GM23338 (cell line): ENCODE measurements around the gene ELFN2. TPM values are rescaled to one million over a fixed set of nuclear protein-coding genes. Genes with fewer than 3 reads are reported as not detected.

Experiments
- ATAC-seq: fragments of 200-7000 bp; cut with Tn5 transposase; 3 replicates; pipeline ENCODE4 v1.9.1; 2020
- DNase-seq: peaks from one replicate; pipeline ENCODE4 v3.0.0-alpha.2; 2015; ENCODE audit warnings: low spot score
- H2AFZ ChIP-seq: fragments of 200-600 bp; sonication (generic); 2 replicates; pipeline ENCODE4 v1.8.0; 2016; ENCODE audit warnings: antibody characterized with exemption, mild to moderate bottlenecking, moderate library complexity
- H3F3A ChIP-seq: fragments of 200-600 bp; sonication (generic); replicated peaks from 2 replicates; pipeline ENCODE4 v1.8.0; 2017; ENCODE audit warnings: antibody characterized with exemption, mixed run types, low read depth
- H3K27ac ChIP-seq: fragments of 200-600 bp; sonication (generic); 2 replicates; pipeline ENCODE4 v1.6.1; 2016; ENCODE audit warnings: low read depth
- H3K27me3 ChIP-seq: fragments of 200-600 bp; sonication (generic); 2 replicates; pipeline ENCODE4 v1.8.0; 2016; ENCODE audit warnings: mild to moderate bottlenecking, mixed run types, moderate library complexity; ENCODE audit not compliant: insufficient read depth
- H3K36me3 ChIP-seq: fragments of 200-600 bp; sonication (generic); 2 replicates; pipeline ENCODE4 v1.8.0; 2016; ENCODE audit warnings: mild to moderate bottlenecking; ENCODE audit not compliant: insufficient read depth
- H3K4me1 ChIP-seq: fragments of 200-600 bp; sonication (generic); 2 replicates; pipeline ENCODE4 v1.8.0; 2016; ENCODE audit warnings: mild to moderate bottlenecking, moderate library complexity; ENCODE audit not compliant: insufficient read depth
- H3K4me2 ChIP-seq: fragments of 200-600 bp; sonication (generic); 2 replicates; pipeline ENCODE4 v1.7.1; 2017; ENCODE audit warnings: mixed run types
- H3K4me3 ChIP-seq: fragments of 200-600 bp; sonication (generic); 2 replicates; pipeline ENCODE4 v1.6.1; 2016; ENCODE audit warnings: mixed run types
- H3K79me2 ChIP-seq: fragments of 200-600 bp; sonication (generic); replicated peaks from 2 replicates; pipeline ENCODE4 v1.8.0; 2017; ENCODE audit warnings: mild to moderate bottlenecking; ENCODE audit not compliant: insufficient read depth
- H3K9me2 ChIP-seq: fragments of 200-600 bp; sonication (generic); 2 replicates; pipeline ENCODE4 v1.8.0; 2017; ENCODE audit not compliant: insufficient read depth
- H4K20me1 ChIP-seq: fragments of 200-600 bp; sonication (generic); replicated peaks from 2 replicates; pipeline ENCODE4 v1.8.0; 2017; ENCODE audit warnings: mild to moderate bottlenecking; ENCODE audit not compliant: insufficient read depth
- H3K27ac Mint-ChIP-seq: 2 replicates; pipeline ENCODE4 v1.8.0; 2020; ENCODE audit warnings: inconsistent platforms, mild to moderate bottlenecking, moderate library complexity, mixed read lengths
- H3K27me3 Mint-ChIP-seq: 3 replicates; pipeline ENCODE4 v1.8.0; 2022; ENCODE audit warnings: low read depth, mild to moderate bottlenecking, moderate library complexity, mixed read lengths, inconsistent platforms; ENCODE audit not compliant: insufficient read depth, poor library complexity
- H3K36me3 Mint-ChIP-seq: 3 replicates; pipeline ENCODE4 v1.8.0; 2021; ENCODE audit warnings: low read depth, mild to moderate bottlenecking, inconsistent platforms, moderate library complexity, mixed read lengths
- H3K4me1 Mint-ChIP-seq: 3 replicates; pipeline ENCODE4 v1.8.0; 2020; ENCODE audit warnings: mild to moderate bottlenecking, inconsistent platforms, mixed read lengths
- H3K4me3 Mint-ChIP-seq: 3 replicates; pipeline ENCODE4 v1.8.0; 2021; ENCODE audit warnings: moderate library complexity, mild to moderate bottlenecking, inconsistent platforms, mixed read lengths
- H3K9me3 Mint-ChIP-seq: 3 replicates; pipeline ENCODE4 v1.8.0; 2020; ENCODE audit warnings: moderate library complexity, mild to moderate bottlenecking, inconsistent platforms, mixed read lengths
- CREB1 ChIP-seq: fragments of 250-450 bp; sonication (Bioruptor Pico); IDR thresholded peaks from 2 replicates; pipeline ENCODE4 v1.5.0; 2020; ENCODE audit warnings: low read depth, mild to moderate bottlenecking, moderate library complexity
- CTCF ChIP-seq, 2 experiments: fragments of 200-600 bp in 1 of 2; sonication (generic) in 1 of 2; conservative IDR thresholded peaks; 2 replicates each; pipeline versions ENCODE4 v1.5.1 to v1.6.1; 2016 to 2017; ENCODE audit warnings: antibody characterized with exemption in 2 of 2, low read depth in 2 of 2, mild to moderate bottlenecking in 2 of 2, moderate library complexity in 1 of 2
- ETS1 ChIP-seq: IDR thresholded peaks from 2 replicates; pipeline ENCODE4 v1.6.1; 2016; ENCODE audit warnings: antibody characterized with exemption
- EZH2phosphoT487 ChIP-seq: fragments of 200-600 bp; sonication (generic); IDR thresholded peaks from one replicate; pipeline ENCODE4 v1.8.1; 2018; ENCODE audit warnings: antibody characterized with exemption; ENCODE audit not compliant: unreplicated experiment
- JUNB ChIP-seq: IDR thresholded peaks from one replicate; pipeline ENCODE4 v1.6.1; 2016; ENCODE audit warnings: antibody characterized with exemption; ENCODE audit not compliant: unreplicated experiment
- NANOG ChIP-seq: IDR thresholded peaks from 2 replicates; pipeline ENCODE4 v1.6.1; 2016; ENCODE audit warnings: antibody characterized with exemption, borderline replicate concordance
- ZNF331 ChIP-seq: fragments of 250-450 bp; sonication (Bioruptor Pico); IDR thresholded peaks from 2 replicates; pipeline ENCODE4 v1.5.0; 2020; ENCODE audit warnings: low read depth, mild to moderate bottlenecking, moderate library complexity
- ZNF462 ChIP-seq: fragments of 250-450 bp; sonication (Bioruptor Pico); IDR thresholded peaks from 2 replicates; pipeline ENCODE4 v1.5.0; 2020; ENCODE audit warnings: mild to moderate bottlenecking, moderate library complexity
- polyA plus RNA-seq: library from polyadenylated mRNA; unstranded; fragments of >200 nt; fragmentation: Nextera tagmentation; extraction: Ambion mirVana; gene quantifications from 2 replicates; pipeline ENCODE4 v1.2.1, GENCODE V29; 2016
- total RNA-seq: library from RNA; depleted of rRNA; stranded (reverse); fragments of >200 nt; shearing (Covaris generic); gene quantifications from 2 replicates; pipeline ENCODE4 v1.2.3, GENCODE V29; 2014

ELFN2 gene
- total and polyA plus RNA-seq, 2 experiments from 2014 or later, result 0.18 to 0.35 TPM

GRCh38 chr22:37421468-37421877 is 5.8 kb downstream of the ELFN2 start:
- H3K27ac ChIP-seq, result no peak overlapping the region
- H3K9me2 ChIP-seq, result no peaks in the 10 kb centered on the region
- DNase-seq, result no peak
- no peak overlapping the region for H2AFZ ChIP-seq
- 0 out of 2 replicates have a peak, but pooled peaks cover 6% of the 10 kb centered on the region for H3F3A ChIP-seq
- H3K9me3 Mint-ChIP-seq, result no peaks in the 10 kb centered on the region
- no peak overlapping the region for H3K27ac Mint-ChIP-seq
- H4K20me1 ChIP-seq, result no peaks in the 10 kb centered on the region; the same call in 1 of the 2 replicates
- ATAC-seq, result no peak
- no peak overlapping the region for H3K4me3 ChIP-seq
- peaks cover 45% of the 10 kb centered on the region for H3K4me1 Mint-ChIP-seq
- H3K36me3 ChIP-seq, result no peaks in the 10 kb centered on the region
- no peaks in the 10 kb centered on the region for H3K79me2 ChIP-seq
- no peak overlapping the region for H3K4me3 Mint-ChIP-seq
- no peak for TF ChIP-seq JUNB
- TF ChIP-seq ZNF331, result no peak
- TF ChIP-seq NANOG, result no peak
- TF ChIP-seq CREB1 (CRISPR knock-in tag), result no peak
- TF ChIP-seq EZH2phosphoT487, result no peak
- H3K4me1 ChIP-seq, result peaks cover 12% of the 10 kb centered on the region
- H3K27me3 Mint-ChIP-seq, result peaks cover 53% of the 10 kb centered on the region
- peaks cover 57% of the 10 kb centered on the region for H3K27me3 ChIP-seq
- H3K36me3 Mint-ChIP-seq, result no peaks in the 10 kb centered on the region
- H3K4me2 ChIP-seq, result no peak overlapping the region

GRCh38 chr22:37420686-37421467 is 6.4 kb downstream of the ELFN2 start:
- peaks cover 51% of the 10 kb centered on the region for H3K27me3 ChIP-seq
- no peak overlapping the region for H3K27ac ChIP-seq
- H3K9me3 Mint-ChIP-seq, result no peaks in the 10 kb centered on the region
- H3K36me3 Mint-ChIP-seq, result no peaks in the 10 kb centered on the region
- peaks cover 47% of the 10 kb centered on the region for H3K27me3 Mint-ChIP-seq
- no peaks in the 10 kb centered on the region for H3K79me2 ChIP-seq
- H3K36me3 ChIP-seq, result no peaks in the 10 kb centered on the region
- TF ChIP-seq NANOG (no peak), ETS1 (no peak), EZH2phosphoT487 (no peak), ZNF462 (CRISPR knock-in tag) (no peak), CTCF (conservative IDR thresholded peaks at IDR 0.05; ENCODE audit: low read depth in 2 of 2) (no peak)
- peak overlapping the region; percentile 98 for H2AFZ ChIP-seq
- peak overlapping the region; percentile 89 for H3K4me2 ChIP-seq
- H3K4me3 ChIP-seq, result peak overlapping the region; percentile 68
- DNase-seq (peak; percentile 40), ATAC-seq (no peak)
- H4K20me1 ChIP-seq, result no peaks in the 10 kb centered on the region; the same call in 1 of the 2 replicates
- H3F3A ChIP-seq, result 0 out of 2 replicates have a peak, but pooled peaks cover 6% of the 10 kb centered on the region
- H3K4me1 Mint-ChIP-seq, result peaks cover 39% of the 10 kb centered on the region
- no peak overlapping the region for H3K27ac Mint-ChIP-seq
- peak overlapping the region; percentile 83 for H3K4me3 Mint-ChIP-seq
- peaks cover 9% of the 10 kb centered on the region for H3K4me1 ChIP-seq
- H3K9me2 ChIP-seq, result no peaks in the 10 kb centered on the region
